GM19023 (cell line): Measurements from ENCODE around the gene ITPR1.

Experiments
- ATAC-seq: cut with Tn5 transposase; IDR thresholded peaks from one replicate; pipeline ENCODE4 v1.9.1; 2021; ENCODE audit warnings: mild to moderate bottlenecking, moderate library complexity; ENCODE audit not compliant: unreplicated experiment

The ITPR1 gene

GRCh38 chr3:4529876-4530588 lies 36.9 kb downstream of the ITPR1 start:
- no peak for ATAC-seq

- no peak for ATAC-seq
These were observed 38.4 kb downstream of the ITPR1 start for GRCh38 chr3:4531478-4532025.

- ATAC-seq = no peak
These were observed 39.5 kb downstream of the ITPR1 start for GRCh38 chr3:4532535-4533112.

GRCh38 chr3:4533489-4534443 lies 40.6 kb downstream of the ITPR1 start:
- no peak for ATAC-seq

GRCh38 chr3:4534906-4535305 lies 41.8 kb downstream of the ITPR1 start:
- no peak for ATAC-seq

- ATAC-seq = no peak
These were observed 43.1 kb downstream of the ITPR1 start for GRCh38 chr3:4536260-4536659.

- ATAC-seq = no peak
These were observed 47.1 kb downstream of the ITPR1 start for GRCh38 chr3:4540267-4540666.

GRCh38 chr3:4543110-4543509 lies 50.0 kb downstream of the ITPR1 start:
- no peak for ATAC-seq

- ATAC-seq = no peak
These were observed 53.4 kb downstream of the ITPR1 start for GRCh38 chr3:4546346-4547178.

GRCh38 chr3:4547799-4548198 lies 54.7 kb downstream of the ITPR1 start:
- no peak for ATAC-seq

GRCh38 chr3:4548356-4548755 lies 55.2 kb downstream of the ITPR1 start:
- no peak for ATAC-seq

- ATAC-seq = no peak
These were observed 55.6 kb downstream of the ITPR1 start for GRCh38 chr3:4548780-4549179.

- no peak for ATAC-seq
These were observed 56.7 kb downstream of the ITPR1 start for GRCh38 chr3:4549896-4550295.

- no peak for ATAC-seq
These were observed 58.0 kb downstream of the ITPR1 start for GRCh38 chr3:4551051-4551711.

- no peak for ATAC-seq
These were observed 58.8 kb downstream of the ITPR1 start for GRCh38 chr3:4551794-4552442.

GRCh38 chr3:4552811-4553210 lies 59.7 kb downstream of the ITPR1 start:
- no peak for ATAC-seq

- no peak for ATAC-seq
These were observed 68.5 kb downstream of the ITPR1 start for GRCh38 chr3:4561661-4562060.

- ATAC-seq = no peak
These were observed 69.4 kb downstream of the ITPR1 start for GRCh38 chr3:4562595-4562994.

GRCh38 chr3:4564270-4564669 lies 71.1 kb downstream of the ITPR1 start:
- ATAC-seq = no peak
